IMR-90 (cell line): ENCODE measurements around the gene DUSP16. TPM values are rescaled to one million over a fixed set of nuclear protein-coding genes. Genes with fewer than 3 reads are reported as not detected.

ENCODE experiments used
- ATAC-seq: fragments of 200-7000 bp; cut with Tn5 transposase; 2 replicates; pipeline ENCODE4 v1.9.1; 2020; ENCODE audit warnings: low read depth, mild to moderate bottlenecking, moderate library complexity
- BruUV-seq: library from RNA; stranded (reverse); fragments of 400-500 nt; replicated peaks from 2 replicates; lab custom pipeline; 2021; lab: Mats Ljungman, UMichigan
- CTCF ChIA-PET: fragments of 300-600 bp; formaldehyde crosslinking; extraction: SDS; loops from one replicate; lab custom pipeline; 2021; ENCODE audit warnings: antibody characterized with exemption; lab: Yijun Ruan, JAX
- POLR2A ChIA-PET: fragments of 300-600 bp; sonication (Branson Sonifier 250); formaldehyde crosslinking; loops from one replicate; lab custom pipeline; 2022; ENCODE audit warnings: antibody characterized with exemption; ENCODE audit not compliant: unreplicated experiment; lab: Charles Lee
- DNase-seq: peaks from one replicate; pipeline ENCODE4 v3.0.0; 2013
- H2AFZ ChIP-seq: replicated peaks from 2 replicates; pipeline ENCODE3; 2013; ENCODE audit warnings: low read length, mild to moderate bottlenecking; ENCODE audit not compliant: poor library complexity
- H2AK5ac ChIP-seq: 2 replicates; pipeline ENCODE4 v1.6.1; 2013; ENCODE audit warnings: low read depth, low read length, inconsistent platforms
- H2AK9ac ChIP-seq: replicated peaks from 2 replicates; pipeline ENCODE3; 2013; ENCODE audit warnings: mild to moderate bottlenecking, low read depth, low read length, moderate library complexity; ENCODE audit not compliant: poor library complexity
- H2BK120ac ChIP-seq: 2 replicates; pipeline ENCODE4 v1.6.1; 2013; ENCODE audit warnings: low read depth, low read length, inconsistent platforms
- H2BK15ac ChIP-seq: 3 replicates; pipeline ENCODE4 v1.6.1; 2013; ENCODE audit warnings: low read depth, low read length, inconsistent platforms
- H2BK20ac ChIP-seq: 2 replicates; pipeline ENCODE4 v1.6.1; 2013; ENCODE audit warnings: low read depth, mild to moderate bottlenecking, inconsistent platforms, low read length, moderate library complexity
- H2BK5ac ChIP-seq: 2 replicates; pipeline ENCODE4 v1.6.1; 2013; ENCODE audit warnings: mild to moderate bottlenecking, low read depth, low read length, inconsistent platforms; ENCODE audit not compliant: poor library complexity, severe bottlenecking
- H3K14ac ChIP-seq: replicated peaks from 2 replicates; pipeline ENCODE4 v1.6.1; 2013; ENCODE audit warnings: low read depth, low read length, inconsistent platforms
- H3K18ac ChIP-seq: 2 replicates; pipeline ENCODE4 v1.6.1; 2013; ENCODE audit warnings: low read depth, low read length, control low read depth
- H3K23ac ChIP-seq: 2 replicates; pipeline ENCODE4 v1.6.1; 2013; ENCODE audit warnings: low read depth, low read length, inconsistent platforms
- H3K27ac ChIP-seq: 2 replicates; pipeline ENCODE4 v1.5.1; 2013; ENCODE audit warnings: mild to moderate bottlenecking, control low read depth, low read length; ENCODE audit not compliant: insufficient read depth
- H3K27me3 ChIP-seq: 2 replicates; pipeline ENCODE4 v1.6.1; 2013; ENCODE audit warnings: low read length; ENCODE audit not compliant: control insufficient read depth, insufficient read depth
- H3K36me3 ChIP-seq: 2 replicates; pipeline ENCODE4 v1.6.1; 2013; ENCODE audit warnings: low read length, mixed read lengths; ENCODE audit not compliant: control insufficient read depth, insufficient read depth
- H3K4ac ChIP-seq: 2 replicates; pipeline ENCODE4 v1.6.1; 2013; ENCODE audit warnings: low read depth, low read length, inconsistent platforms
- H3K4me1 ChIP-seq: 2 replicates; pipeline ENCODE4 v1.6.1; 2013; ENCODE audit warnings: low read length, mixed read lengths; ENCODE audit not compliant: control insufficient read depth, insufficient read depth
- H3K4me2 ChIP-seq: 2 replicates; pipeline ENCODE4 v1.6.1; 2013; ENCODE audit warnings: low read depth, mild to moderate bottlenecking, control low read depth, low read length, moderate library complexity
- H3K4me3 ChIP-seq: 2 replicates; pipeline ENCODE4 v1.5.1; 2013; ENCODE audit warnings: low read depth, mild to moderate bottlenecking, control low read depth, low read length, moderate library complexity; ENCODE audit not compliant: insufficient read depth
- H3K56ac ChIP-seq: 2 replicates; pipeline ENCODE4 v1.6.1; 2013; ENCODE audit warnings: low read length, inconsistent platforms; ENCODE audit not compliant: insufficient read depth; ENCODE audit errors: extremely low read depth
- H3K79me1 ChIP-seq, 2 experiments: 2 replicates each; pipeline ENCODE4 v1.6.1; 2013; ENCODE audit warnings: low read length in 2 of 2, inconsistent platforms in 1 of 2, low read depth in 1 of 2
- H3K9ac ChIP-seq: 2 replicates; pipeline ENCODE4 v1.6.1; 2013; ENCODE audit warnings: low read depth, low read length, control low read depth
- H3K9me1 ChIP-seq: 2 replicates; pipeline ENCODE4 v1.6.1; 2013; ENCODE audit warnings: low read length, inconsistent platforms; ENCODE audit not compliant: insufficient read depth
- H3K9me3 ChIP-seq: 2 replicates; pipeline ENCODE4 v1.6.1; 2013; ENCODE audit warnings: low read length; ENCODE audit not compliant: control insufficient read depth, insufficient read depth
- H4K20me1 ChIP-seq: 2 replicates; pipeline ENCODE4 v1.6.1; 2013; ENCODE audit warnings: low read length, inconsistent platforms; ENCODE audit not compliant: insufficient read depth
- H4K5ac ChIP-seq: 2 replicates; pipeline ENCODE4 v1.6.1; 2013; ENCODE audit warnings: mild to moderate bottlenecking, low read depth, low read length, control low read depth
- H4K8ac ChIP-seq, 2 experiments: 2 replicates each; pipeline ENCODE4 v1.6.1; 2013; ENCODE audit warnings: low read depth in 2 of 2, low read length in 2 of 2, control low read depth in 1 of 2, inconsistent platforms in 1 of 2
- H4K91ac ChIP-seq: 2 replicates; pipeline ENCODE4 v1.6.1; 2013; ENCODE audit warnings: low read depth, low read length, inconsistent platforms; ENCODE audit not compliant: insufficient read depth
- BHLHE40 ChIP-seq: fragments of 150-350 bp; IDR thresholded peaks from 2 replicates; pipeline ENCODE4 v1.6.1; 2016; ENCODE audit warnings: mild to moderate bottlenecking, low read depth, low read length
- CEBPB ChIP-seq: IDR thresholded peaks from 2 replicates; pipeline ENCODE4 v1.6.1; 2012; ENCODE audit warnings: low read depth, low read length, improper control_type of control experiment
- CHD1 ChIP-seq: IDR thresholded peaks from 2 replicates; pipeline ENCODE4 v1.6.1; 2012; ENCODE audit warnings: low read depth, low read length, improper control_type of control experiment
- MAFK ChIP-seq: IDR thresholded peaks from 2 replicates; pipeline ENCODE4 v1.6.1; 2012; ENCODE audit warnings: low read depth, low read length, improper control_type of control experiment
- MAZ ChIP-seq: IDR thresholded peaks from 2 replicates; pipeline ENCODE4 v1.6.1; 2012; ENCODE audit warnings: low read depth, mild to moderate bottlenecking, low read length, improper control_type of control experiment, moderate library complexity, borderline replicate concordance
- MXI1 ChIP-seq: IDR thresholded peaks from 2 replicates; pipeline ENCODE4 v1.6.1; 2012; ENCODE audit warnings: low read depth, mild to moderate bottlenecking, low read length, moderate library complexity, borderline replicate concordance
- POLR2A ChIP-seq: IDR thresholded peaks from 2 replicates; pipeline ENCODE4 v1.6.1; 2012; ENCODE audit warnings: mild to moderate bottlenecking, low read depth, low read length
- RCOR1 ChIP-seq: IDR thresholded peaks from 2 replicates; pipeline ENCODE4 v1.6.1; 2012; ENCODE audit warnings: mild to moderate bottlenecking, low read length, improper control_type of control experiment; ENCODE audit not compliant: insufficient replicate concordance
- WGBS, 2 experiments: methylation state at CpG; one replicate each; pipeline versions ENCODE4 v1.1.5 to v1.1.7; 2013; ENCODE audit warnings: missing lambda C conversion rate in 2 of 2; ENCODE audit not compliant: insufficient read length in 1 of 2; ENCODE audit errors: extremely low coverage in 2 of 2; 5-methylcytosine and 5-hydroxymethylcytosine counted together
- dilution Hi-C: fragments of 300-500 bp; cut with HindIII; formaldehyde crosslinking; loops from one replicate; pipeline ENCODE4 v1.14.3; 2018; ENCODE audit warnings: low sequenced_read_pairs; ENCODE audit not compliant: unreplicated experiment
- in situ Hi-C: fragments of 300-500 bp; cut with MboI; formaldehyde crosslinking; loops from 3 replicates; pipeline ENCODE4 v1.14.3; 2019; ENCODE audit warnings: low sequenced_read_pairs, inconsistent platforms, mixed read lengths
- intact Hi-C: fragments of 100-400 bp; cut with micrococcal nuclease; formaldehyde crosslinking; loops from 2 replicates; pipeline ENCODE4 v1.10.0; 2022
- polyA plus RNA-seq, 3 experiments: library from polyadenylated mRNA; depleted of rRNA; stranded (reverse); fragments of >200 nt; gene quantifications; 2 replicates each; pipeline ENCODE4 v1.2.3, GENCODE V29; 2012; ENCODE audit warnings: low replicate concordance in 1 of 3
- total RNA-seq: library from RNA; depleted of rRNA; stranded (reverse); fragments of >200 nt; gene quantifications from 2 replicates; pipeline ENCODE4 v1.2.3, GENCODE V29; 2012
- TF ChIP-seq, protein P1 (sequence below): fragments of 150-350 bp; IDR thresholded peaks from 2 replicates; pipeline ENCODE4 v1.6.1; 2017; ENCODE audit warnings: mild to moderate bottlenecking, antibody characterized with exemption, low read length, low read depth

The DUSP16 gene
- total and polyA plus RNA-seq, 2 of the 4 experiments (the other 2 are of a cell fraction): 4.7 to 10.0 TPM

DNA sequence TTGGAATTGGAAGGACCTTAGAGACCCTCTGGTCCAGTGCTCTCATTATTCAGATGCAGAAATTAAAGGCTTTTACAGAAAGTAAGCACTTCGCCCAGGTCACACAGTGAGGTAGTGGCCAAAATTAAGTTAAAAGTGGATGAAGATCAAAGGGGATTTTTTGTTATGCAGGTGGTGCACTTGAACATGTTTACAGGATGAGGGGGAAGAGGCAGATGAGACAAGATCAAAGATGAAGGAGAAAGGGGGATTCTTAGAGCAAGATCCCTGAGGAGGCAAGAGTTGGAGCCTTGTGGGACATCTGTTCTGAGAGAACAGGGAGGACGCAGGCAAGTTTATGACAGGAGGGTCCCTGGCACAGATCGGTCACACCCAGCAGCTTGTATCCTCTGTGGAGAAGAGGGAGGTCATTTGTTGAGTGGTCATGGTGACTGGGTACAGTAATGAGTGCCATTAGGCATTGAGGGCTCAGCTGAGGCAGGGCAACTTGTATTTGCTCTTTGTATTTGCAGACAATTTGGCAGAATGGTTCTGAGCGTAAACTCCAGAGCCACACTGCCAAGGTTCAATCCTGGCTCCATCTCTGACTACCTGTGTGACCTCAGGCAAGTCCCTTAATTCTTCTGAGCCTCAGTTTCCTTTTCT is 121.8 kb downstream of the DUSP16 start:
- Histone ChIP-seq H4K20me1 (no peaks in the 10 kb centered on the region), H3K79me1 (no peaks in the 10 kb centered on the region; a peak in 1 of 4 replicates), H4K8ac (no peak overlapping the region), H3K14ac (no peak overlapping the region; the same call in 1 of the 2 replicates), H2BK15ac (peak overlapping the region; percentile 62; the same call in 1 of the 3 replicates), H3K27me3 (no peaks in the 10 kb centered on the region), H3K9me1 (peaks cover 8% of the 10 kb centered on the region), H2BK20ac (no peak overlapping the region), H3K36me3 (no peaks in the 10 kb centered on the region), H3K9ac (no peak overlapping the region), H3K27ac (no peak overlapping the region), H3K56ac (no peak overlapping the region), H3K9me3 (no peaks in the 10 kb centered on the region), H4K5ac (peak overlapping the region; percentile 11; the same call in 1 of the 2 replicates), H3K4me2 (no peak overlapping the region), H2AFZ (no peak overlapping the region), H3K4me1 (peaks cover 16% of the 10 kb centered on the region), H3K4ac (no peak overlapping the region; the same call in 1 of the 2 replicates), H2AK9ac (no peak overlapping the region), H2BK120ac (no peak overlapping the region), H2AK5ac (peak overlapping the region; percentile 3), H3K4me3 (no peak overlapping the region), H2BK5ac (no peak overlapping the region), H3K23ac (0 out of 2 replicates have a peak overlapping the region, but pooled peaks have one; percentile 17), H4K91ac (no peak overlapping the region; the same call in 1 of the 2 replicates), H3K18ac (0 out of 2 replicates have a peak overlapping the region, but pooled peaks have one; percentile 5)
- no peak for DNase-seq
- in situ Hi-C loops: no loop called here
- no TSS peak for BruUV-seq
- no peak for TF ChIP-seq POLR2A
- TF ChIP-seq MAFK: no peak
- no peak for TF ChIP-seq CHD1
- no peak for TF ChIP-seq MXI1
- TF ChIP-seq CEBPB: no peak
- TF ChIP-seq MAZ: no peak
- no peak for TF ChIP-seq BHLHE40
- TF ChIP-seq, protein P1, sequence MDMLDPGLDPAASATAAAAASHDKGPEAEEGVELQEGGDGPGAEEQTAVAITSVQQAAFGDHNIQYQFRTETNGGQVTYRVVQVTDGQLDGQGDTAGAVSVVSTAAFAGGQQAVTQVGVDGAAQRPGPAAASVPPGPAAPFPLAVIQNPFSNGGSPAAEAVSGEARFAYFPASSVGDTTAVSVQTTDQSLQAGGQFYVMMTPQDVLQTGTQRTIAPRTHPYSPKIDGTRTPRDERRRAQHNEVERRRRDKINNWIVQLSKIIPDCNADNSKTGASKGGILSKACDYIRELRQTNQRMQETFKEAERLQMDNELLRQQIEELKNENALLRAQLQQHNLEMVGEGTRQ: no peak
- TF ChIP-seq RCOR1: no peak
- dilution Hi-C loops: no loop called here
- intact Hi-C loops: no loop called here
- CTCF ChIA-PET: interaction anchor here (1.0 kb wide), 1 partner anchor 38 kb away, joined by 4 read pairs; no protein-coding TSS in a partner anchor
- 100% methylated on average over 2 of the region's 4 CpGs; no CpG with 5 or more reads in 1 of the 2 experiments for WGBS, 2 experiments
- ATAC-seq: no peak
- POLR2A ChIA-PET: no interaction called here
